ENCODE measurements around the gene EAPP.
A peak's percentile ranks its signal among the peaks of the same experiment; 100 is the strongest.
"Not testable (repeated sequence)": the region's sequence is repeated elsewhere in the genome, so short reads cannot be mapped to it uniquely, and the experiment has no call there.

The EAPP gene

GRCh38 chr14:34496679-34497513, 42.6 kb downstream of the EAPP start:
- DNase-seq: peak; percentile 14 to 91 (median 56)
- intact Hi-C loops (cut with DNase I): no loop called here

GRCh38 chr14:34496007-34496678, 43.4 kb downstream of the EAPP start:
- no peak for DNase-seq

GRCh38 chr14:34489324-34489723, 50.2 kb downstream of the EAPP start:
- intact Hi-C loops (cut with DNase I): no loop called here
- DNase-seq: no peak

More at GRCh38 chr14:34496007-34496678, 43.4 kb downstream of the EAPP start:
- intact Hi-C loops (cut with DNase I): no loop called here

GRCh38 chr14:34488528-34488927, 51.0 kb downstream of the EAPP start:
- no peak for DNase-seq
- intact Hi-C loops (cut with DNase I): no loop called here

- intact Hi-C loops (cut with DNase I): no loop called here
- DNase-seq: no peak
Observed at GRCh38 chr14:34484726-34485125, 54.8 kb downstream of the EAPP start.

GRCh38 chr14:34482463-34482862, 57.0 kb downstream of the EAPP start:
- intact Hi-C loops (cut with DNase I): no loop called here
- DNase-seq: no peak

GRCh38 chr14:34479694-34480093, 59.8 kb downstream of the EAPP start:
- DNase-seq: peak in 1 of 42 donors; percentile 21
- intact Hi-C loops (cut with DNase I): no loop called here

- no peak for DNase-seq
- intact Hi-C loops (cut with DNase I): no loop called here
Observed at GRCh38 chr14:34478261-34478660, 61.2 kb downstream of the EAPP start.

GRCh38 chr14:34476036-34476435, 63.5 kb downstream of the EAPP start:
- peak in 1 of 42 donors; percentile 20 for DNase-seq
- intact Hi-C loops (cut with DNase I): not testable (repeated sequence)

- DNase-seq: no peak
- intact Hi-C loops (cut with DNase I): no loop called here
Observed at GRCh38 chr14:34475163-34475562, 64.3 kb downstream of the EAPP start.

GRCh38 chr14:34474187-34474679, 65.3 kb downstream of the EAPP start:
- no peak for DNase-seq
- intact Hi-C loops (cut with DNase I): no loop called here

GRCh38 chr14:34472706-34473279, 66.7 kb downstream of the EAPP start:
- peak in 1 of 42 donors; percentile 24 for DNase-seq
- intact Hi-C loops (cut with DNase I): no loop called here

GRCh38 chr14:34470319-34470718, 69.2 kb downstream of the EAPP start:
- DNase-seq: no peak
- intact Hi-C loops (cut with DNase I): no loop called here

GRCh38 chr14:34466691-34467090, 72.8 kb downstream of the EAPP start:
- intact Hi-C loops (cut with DNase I): loop anchor here (10.0 kb wide), 1 partner anchor 158 kb away; no protein-coding TSS in a partner anchor
- DNase-seq: no peak

Measured in head of caudate nucleus (tissue), 42 donors.